Endothelial cell (in vitro differentiated cells): ENCODE measurements around the gene CISD1. TPM values are rescaled to one million over a fixed set of nuclear protein-coding genes. Genes with fewer than 3 reads are reported as not detected.

Experiments
- DNase-seq: peaks from one replicate; pipeline ENCODE4 v3.0.0; 2021; ENCODE audit warnings: low spot score
- H3K27ac Mint-ChIP-seq: one replicate; pipeline ENCODE4 v1.8.0; 2021; ENCODE audit warnings: mixed read lengths, inconsistent platforms; ENCODE audit not compliant: unreplicated experiment
- H3K27me3 Mint-ChIP-seq: one replicate; pipeline ENCODE4 v1.8.0; 2021; ENCODE audit warnings: mild to moderate bottlenecking, moderate library complexity, mixed read lengths, inconsistent platforms; ENCODE audit not compliant: unreplicated experiment
- H3K36me3 Mint-ChIP-seq: one replicate; pipeline ENCODE4 v1.8.0; 2021; ENCODE audit warnings: mild to moderate bottlenecking, low read depth, mixed read lengths, inconsistent platforms; ENCODE audit not compliant: unreplicated experiment
- H3K4me1 Mint-ChIP-seq: one replicate; pipeline ENCODE4 v1.8.0; 2021; ENCODE audit warnings: mild to moderate bottlenecking, mixed read lengths, inconsistent platforms; ENCODE audit not compliant: unreplicated experiment
- H3K4me3 Mint-ChIP-seq: one replicate; pipeline ENCODE4 v1.8.0; 2021; ENCODE audit warnings: mild to moderate bottlenecking, mixed read lengths, inconsistent platforms; ENCODE audit not compliant: unreplicated experiment
- H3K9me3 Mint-ChIP-seq: one replicate; pipeline ENCODE4 v1.8.0; 2021; ENCODE audit warnings: mixed read lengths, inconsistent platforms; ENCODE audit not compliant: unreplicated experiment
- total RNA-seq: library from RNA; stranded (reverse); fragmentation: NEBNext Ultra II Directional; extraction: Animal tissue kit (Norgen Biotek cat#: 25700); gene quantifications from one replicate; pipeline ENCODE4 v1.2.1, GENCODE V29; 2021; ENCODE audit not compliant: unreplicated experiment
- TF ChIP-seq, protein P1 (sequence below): fragments of 200-600 bp; sonication (generic); IDR thresholded peaks from one replicate; pipeline ENCODE4 v1.5.0; 2021; ENCODE audit warnings: antibody characterized with exemption; ENCODE audit not compliant: unreplicated experiment

Gene CISD1
- total RNA-seq, 1 donor from 2014 or later, result 38.1 TPM

DNA sequence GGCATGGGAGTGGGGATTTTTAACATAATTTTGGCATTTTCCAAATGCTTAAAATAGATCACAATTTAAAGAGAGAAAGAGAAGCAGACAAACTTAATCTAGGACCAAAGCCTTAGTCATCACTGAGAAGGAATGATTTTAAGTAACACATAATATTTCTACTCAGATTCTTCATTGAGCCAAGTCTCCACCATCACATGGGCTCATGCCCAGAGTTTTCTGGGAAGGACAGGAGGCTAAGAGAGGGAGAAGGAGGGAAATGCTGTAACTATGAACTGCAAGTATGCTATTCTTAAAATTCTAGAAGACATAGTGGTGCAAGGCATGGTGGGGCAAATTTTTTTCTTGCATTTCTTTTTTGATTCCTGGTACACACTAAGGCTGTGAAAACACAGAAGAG, 42.1 kb downstream of the CISD1 start:
- H3K27ac Mint-ChIP-seq, result no peak overlapping the region
- H3K9me3 Mint-ChIP-seq, result no peaks in the 10 kb centered on the region
- no peaks in the 10 kb centered on the region for H3K4me1 Mint-ChIP-seq
- no peak overlapping the region for H3K4me3 Mint-ChIP-seq
- TF ChIP-seq, protein P1, sequence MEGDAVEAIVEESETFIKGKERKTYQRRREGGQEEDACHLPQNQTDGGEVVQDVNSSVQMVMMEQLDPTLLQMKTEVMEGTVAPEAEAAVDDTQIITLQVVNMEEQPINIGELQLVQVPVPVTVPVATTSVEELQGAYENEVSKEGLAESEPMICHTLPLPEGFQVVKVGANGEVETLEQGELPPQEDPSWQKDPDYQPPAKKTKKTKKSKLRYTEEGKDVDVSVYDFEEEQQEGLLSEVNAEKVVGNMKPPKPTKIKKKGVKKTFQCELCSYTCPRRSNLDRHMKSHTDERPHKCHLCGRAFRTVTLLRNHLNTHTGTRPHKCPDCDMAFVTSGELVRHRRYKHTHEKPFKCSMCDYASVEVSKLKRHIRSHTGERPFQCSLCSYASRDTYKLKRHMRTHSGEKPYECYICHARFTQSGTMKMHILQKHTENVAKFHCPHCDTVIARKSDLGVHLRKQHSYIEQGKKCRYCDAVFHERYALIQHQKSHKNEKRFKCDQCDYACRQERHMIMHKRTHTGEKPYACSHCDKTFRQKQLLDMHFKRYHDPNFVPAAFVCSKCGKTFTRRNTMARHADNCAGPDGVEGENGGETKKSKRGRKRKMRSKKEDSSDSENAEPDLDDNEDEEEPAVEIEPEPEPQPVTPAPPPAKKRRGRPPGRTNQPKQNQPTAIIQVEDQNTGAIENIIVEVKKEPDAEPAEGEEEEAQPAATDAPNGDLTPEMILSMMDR, result no peak
- no peaks in the 10 kb centered on the region for H3K27me3 Mint-ChIP-seq
- H3K36me3 Mint-ChIP-seq, result no peaks in the 10 kb centered on the region
- DNase-seq, result no peak

DNA sequence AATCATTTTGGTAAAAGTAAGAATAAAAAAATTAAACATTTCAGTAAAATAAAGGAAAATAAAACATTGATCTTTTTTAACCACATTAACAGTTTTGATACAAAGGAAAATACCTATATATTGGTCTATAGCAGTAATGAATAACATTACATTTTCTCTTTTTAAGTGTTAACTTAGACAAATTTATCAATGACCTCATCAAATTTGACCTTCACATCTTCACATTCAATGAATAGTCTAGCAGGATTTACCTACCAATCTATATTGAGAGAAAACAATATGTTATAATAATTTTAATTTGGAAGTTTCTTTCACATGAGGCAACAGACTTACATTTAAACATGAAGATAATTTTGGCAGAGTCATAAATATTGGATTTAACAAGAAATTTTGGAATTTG, 47.9 kb downstream of the CISD1 start:
- DNase-seq, result no peak
- Mint-ChIP-seq H3K9me3 (no peaks in the 10 kb centered on the region), H3K36me3 (no peaks in the 10 kb centered on the region), H3K4me3 (no peak overlapping the region), H3K27me3 (no peaks in the 10 kb centered on the region), H3K4me1 (no peaks in the 10 kb centered on the region), H3K27ac (no peak overlapping the region)
- TF ChIP-seq, protein P1, result no peak

DNA sequence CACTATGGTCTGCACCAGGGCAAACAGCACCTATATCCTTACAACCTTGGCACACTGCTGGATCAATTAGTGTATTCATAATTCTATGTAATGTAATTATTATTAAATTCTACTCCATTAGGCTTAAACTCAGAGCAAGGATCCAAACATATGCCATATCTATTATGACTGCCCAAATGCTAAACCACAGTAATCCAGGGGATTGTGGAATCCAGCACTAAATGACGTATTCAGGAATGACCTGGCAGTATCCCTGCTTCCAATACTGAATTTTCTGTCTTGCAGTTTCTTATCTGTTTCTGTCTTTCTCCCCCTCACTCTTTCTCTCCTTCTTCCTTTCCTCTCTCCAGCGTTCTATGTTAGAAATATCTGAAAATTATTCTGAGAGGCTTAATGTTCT, 49.4 kb downstream of the CISD1 start:
- no peak overlapping the region for H3K27ac Mint-ChIP-seq
- no peak for DNase-seq

DNA sequence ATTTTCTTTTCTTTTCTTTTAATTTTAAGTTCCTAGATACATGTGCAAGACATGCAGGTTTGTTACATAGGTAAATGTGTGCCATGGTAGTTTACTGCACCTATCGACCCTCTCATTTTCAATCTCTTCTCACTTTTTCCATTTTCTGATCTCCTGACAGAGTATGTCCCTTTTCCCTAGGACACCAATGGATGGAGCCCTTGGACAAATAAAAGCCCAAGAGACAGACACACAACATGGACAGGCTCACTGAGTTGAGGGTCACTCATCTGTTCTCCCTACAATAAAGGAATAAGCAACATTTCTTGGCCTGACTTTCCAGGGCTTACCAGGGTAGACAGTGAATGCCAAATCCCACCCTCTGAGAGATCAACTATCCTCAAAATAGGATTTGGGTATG, 50.6 kb downstream of the CISD1 start:
- H3K27me3 Mint-ChIP-seq, result no peaks in the 10 kb centered on the region
- H3K27ac Mint-ChIP-seq, result no peak overlapping the region
- TF ChIP-seq, protein P1, result no peak
- DNase-seq, result no peak
- peaks cover 6% of the 10 kb centered on the region for H3K4me1 Mint-ChIP-seq
- H3K4me3 Mint-ChIP-seq, result no peak overlapping the region
- H3K36me3 Mint-ChIP-seq, result no peaks in the 10 kb centered on the region
- no peaks in the 10 kb centered on the region for H3K9me3 Mint-ChIP-seq

More for the DNA sequence above, 49.4 kb downstream of the CISD1 start:
- Mint-ChIP-seq H3K4me3 (no peak overlapping the region), H3K36me3 (no peaks in the 10 kb centered on the region), H3K4me1 (peaks cover 6% of the 10 kb centered on the region), H3K9me3 (no peaks in the 10 kb centered on the region), H3K27me3 (no peaks in the 10 kb centered on the region)
- TF ChIP-seq, protein P1, result no peak

DNA sequence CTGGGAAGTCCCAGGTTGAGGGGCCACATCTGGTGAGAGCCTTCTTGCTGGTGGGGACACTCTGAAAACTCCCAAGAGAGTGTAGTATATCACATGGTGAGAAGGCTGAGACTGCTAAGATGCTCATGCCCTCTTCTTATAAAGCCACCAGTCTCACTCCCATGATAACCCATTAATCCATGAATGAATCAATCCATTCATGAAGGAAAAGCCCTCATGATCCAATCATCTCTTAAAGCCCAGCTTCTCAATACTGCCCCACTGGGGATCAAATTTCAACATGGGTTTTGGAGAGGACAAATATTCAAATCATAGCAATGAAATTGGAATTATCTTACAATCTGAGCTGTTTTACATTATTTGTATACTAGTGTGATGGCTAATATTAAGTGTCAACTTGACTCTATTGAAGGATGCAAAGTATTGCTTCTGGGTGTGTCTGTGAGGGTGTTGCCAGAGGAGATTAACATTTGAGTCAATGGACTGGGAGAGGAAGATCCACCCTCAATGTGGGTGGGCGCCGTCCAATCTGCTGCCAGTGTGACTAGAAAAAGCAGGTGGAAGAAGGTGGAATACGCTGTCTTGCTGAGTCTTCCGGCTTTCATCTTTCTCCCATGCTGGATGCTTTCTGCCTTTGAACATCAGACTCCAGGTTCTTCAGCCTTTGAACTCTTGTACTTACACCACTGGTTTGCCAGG, 51.5 kb downstream of the CISD1 start:
- TF ChIP-seq, protein P1, result no peak
- H3K27ac Mint-ChIP-seq, result no peak overlapping the region
- H3K9me3 Mint-ChIP-seq, result no peaks in the 10 kb centered on the region
- H3K36me3 Mint-ChIP-seq, result no peaks in the 10 kb centered on the region
- no peaks in the 10 kb centered on the region for H3K27me3 Mint-ChIP-seq
- H3K4me1 Mint-ChIP-seq, result peaks cover 6% of the 10 kb centered on the region
- no peak overlapping the region for H3K4me3 Mint-ChIP-seq
- DNase-seq, result no peak
